HepG2 (cell line): ENCODE results near the gene NLE1. TPM values are rescaled to one million over a fixed set of nuclear protein-coding genes. Genes with fewer than 3 reads are reported as not detected.

Experiments
- ARNT ChIP-seq: fragments of 450-650 bp; IDR thresholded peaks from 2 replicates; pipeline ENCODE4 v1.6.1; 2017
- CCDC6 ChIP-seq: sonication (generic); formaldehyde crosslinking; IDR thresholded peaks from 2 replicates; pipeline ENCODE4 v1.8.1; 2022; ENCODE audit warnings: mild to moderate bottlenecking, missing genetic modification reagents, moderate library complexity
- E2F2 ChIP-seq: sonication (generic); formaldehyde crosslinking; IDR thresholded peaks from 2 replicates; pipeline ENCODE4 v1.4.0; 2020; ENCODE audit warnings: missing genetic modification reagents, borderline replicate concordance
- FIP1L1 ChIP-seq: fragments of 200-400 bp; formaldehyde crosslinking; IDR thresholded peaks from 2 replicates; pipeline ENCODE4 v1.6.1; 2018; ENCODE audit warnings: low read depth, mild to moderate bottlenecking, low read length, moderate library complexity, borderline replicate concordance; ENCODE audit not compliant: insufficient read depth
- IKZF1 ChIP-seq: fragments of 450-650 bp; IDR thresholded peaks from 2 replicates; pipeline ENCODE4 v1.7.1; 2016
- LBX2 ChIP-seq: sonication (generic); formaldehyde crosslinking; IDR thresholded peaks from 2 replicates; pipeline ENCODE4 v1.5.0; 2020; ENCODE audit warnings: missing genetic modification reagents, mild to moderate bottlenecking, borderline replicate concordance
- SIX1 ChIP-seq: sonication (generic); formaldehyde crosslinking; IDR thresholded peaks from 2 replicates; pipeline ENCODE4 v1.4.0; 2020; ENCODE audit warnings: missing genetic modification reagents, borderline replicate concordance
- SMYD3 ChIP-seq: sonication (generic); formaldehyde crosslinking; IDR thresholded peaks from 2 replicates; pipeline ENCODE4 v1.8.1; 2023; ENCODE audit warnings: mild to moderate bottlenecking, missing genetic modification reagents
- THAP9 ChIP-seq: sonication (generic); formaldehyde crosslinking; IDR thresholded peaks from 2 replicates; pipeline ENCODE4; 2020; ENCODE audit warnings: missing genetic modification reagents, mild to moderate bottlenecking, borderline replicate concordance
- TSC22D2 ChIP-seq: sonication (generic); formaldehyde crosslinking; IDR thresholded peaks from 2 replicates; pipeline ENCODE4 v1.5.1; 2020; ENCODE audit warnings: missing genetic modification reagents, mild to moderate bottlenecking, borderline replicate concordance
- YY1 ChIP-seq: IDR thresholded peaks from 2 replicates; pipeline ENCODE4 v1.6.1; 2011; ENCODE audit warnings: low read length, low read depth, moderate library complexity, mild to moderate bottlenecking; ENCODE audit not compliant: insufficient read depth, insufficient replicate concordance
- ZFP36 ChIP-seq: fragments of 150-350 bp; IDR thresholded peaks from 2 replicates; pipeline ENCODE4 v1.6.1; 2018; ENCODE audit warnings: borderline replicate concordance, low read length, low read depth; ENCODE audit not compliant: partially characterized antibody
- ZNF441 ChIP-seq: sonication (generic); formaldehyde crosslinking; IDR thresholded peaks from 2 replicates; pipeline ENCODE4 v1.7.0; 2021; ENCODE audit warnings: missing genetic modification reagents, borderline replicate concordance
- ZNF468 ChIP-seq: sonication (generic); formaldehyde crosslinking; IDR thresholded peaks from 2 replicates; pipeline ENCODE4 v1.8.0; 2022; ENCODE audit warnings: mild to moderate bottlenecking, moderate library complexity, missing genetic modification reagents
- ZNF770 ChIP-seq: sonication (generic); formaldehyde crosslinking; IDR thresholded peaks from 2 replicates; pipeline ENCODE4 v1.5.0; 2020; ENCODE audit warnings: mild to moderate bottlenecking, missing genetic modification reagents
- ZNF816 ChIP-seq: sonication (generic); formaldehyde crosslinking; IDR thresholded peaks from 2 replicates; pipeline ENCODE4 v1.8.0; 2022; ENCODE audit warnings: missing genetic modification reagents, mild to moderate bottlenecking, borderline replicate concordance
- ZNF841 ChIP-seq: sonication (generic); formaldehyde crosslinking; IDR thresholded peaks from 2 replicates; pipeline ENCODE4 v1.8.1; 2023; ENCODE audit warnings: missing genetic modification reagents, borderline replicate concordance
- polyA plus RNA-seq, 8 experiments: library from polyadenylated mRNA; depleted of rRNA in 3 of 8; stranded (reverse) in 7 of 8; unstranded in 1 of 8; fragments of >200 nt; fragmentation: Illumina TruSeq in 4 of 8; extraction: Trizol in 4 of 8; gene quantifications; 2 replicates each; pipeline versions ENCODE4 v1.2.1 to v1.2.3, GENCODE V29; 2011 to 2016; ENCODE audit warnings: low read depth in 4 of 8, missing spikeins in 1 of 8, mixed read lengths in 1 of 8; ENCODE audit not compliant: insufficient read depth in 1 of 8
- total RNA-seq, 5 experiments: library from RNA; depleted of rRNA; stranded (reverse); fragments of >200 nt; fragmentation: Illumina TruSeq; extraction: Trizol; gene quantifications; 2 replicates each; pipeline ENCODE4 v1.2.3, GENCODE V29; 2016; ENCODE audit warnings: low read depth in 1 of 5

Gene NLE1
- total and polyA plus RNA-seq, 2 of the 13 experiments (the other 11 are each of a cell fraction or from before 2014, with no cell fraction given) = 20.3 to 34.5 TPM

GRCh38 chr17:35141681-35142466 lies at the start of gene NLE1 (continued):
- peak; percentile 88; the same call in 1 of the 2 replicates for TF ChIP-seq THAP9 (CRISPR knock-in tag)
- TF ChIP-seq TSC22D2 = peak; percentile 72; the same call in 1 of the 2 replicates
- TF ChIP-seq E2F2 = no peak
- no peak for TF ChIP-seq SIX1
- TF ChIP-seq CCDC6 = no peak
- no peak for TF ChIP-seq IKZF1
- no peak for TF ChIP-seq LBX2 (CRISPR knock-in tag)
- peak; percentile 92 for TF ChIP-seq YY1
- peak; percentile 69; the same call in 1 of the 2 replicates for TF ChIP-seq ZNF770
- no peak for TF ChIP-seq FIP1L1
- TF ChIP-seq ZNF816 (CRISPR knock-in tag) = no peak
- TF ChIP-seq ZNF841 (CRISPR knock-in tag) = no peak
- TF ChIP-seq ZFP36 = no peak
- TF ChIP-seq ARNT = no peak
- no peak for TF ChIP-seq SMYD3 (CRISPR knock-in tag)
- 0 out of 2 replicates have a peak, but pooled peaks have one; percentile 48 for TF ChIP-seq ZNF441 (CRISPR knock-in tag)
- TF ChIP-seq ZNF468 (CRISPR knock-in tag) = no peak
